ENCODE data around the gene NCLN. TPM values are rescaled to one million over a fixed set of nuclear protein-coding genes. Genes with fewer than 3 reads are reported as not detected.
"Not testable (repeated sequence)": the region's sequence is repeated elsewhere in the genome, so short reads cannot be mapped to it uniquely, and the experiment has no call there.

Gene NCLN
- total RNA-seq, 4 donors from 2014 or later, result 65.4 to 142 (median 102) TPM

- Histone ChIP-seq H3K9me3 (no peaks in the 10 kb centered on the region), H3K4me3 (no peak overlapping the region), H3K27ac (no peak overlapping the region), H3K36me3 (peaks cover 0 to 24% (median 5%) of the 10 kb centered on the region in 4 donors), H3K27me3 (no peaks in the 10 kb centered on the region), H3K4me1 (no peaks in the 10 kb centered on the region)
- in situ Hi-C loops (cut with MboI; ENCODE audit: low pct_ligation_motif_present in 1 of 4, low pct_unique_long_range_greater_than_20kb in 1 of 4, low sequenced_read_pairs in 3 of 4), result no loop called here
- WGBS, 2 donors (ENCODE audit: low coverage in 1 of 2), result 92% methylated on average over 14 of the region's 14 CpGs; no CpG with 5 or more reads in 1 of the 2 donors
- intact Hi-C loops (cut with DNase I; ENCODE audit: low total_unique reads), result no loop called here
- DNase-seq, result no peak
- TF ChIP-seq POLR2AphosphoS5 (IDR thresholded peaks at IDR 0.05) (no peak), CTCF (IDR thresholded peaks at IDR 0.05) (no peak), EP300 (IDR thresholded peaks at IDR 0.05; ENCODE audit: low read depth) (no peak), POLR2A (IDR thresholded peaks at IDR 0.05) (no peak)
Observed at GRCh38 chr19:3201911-3202310, 16.2 kb downstream of the NCLN start.

GRCh38 chr19:3202346-3202745 lies 16.6 kb downstream of the NCLN start:
- no peaks in the 10 kb centered on the region for H3K4me1 ChIP-seq
- no peak overlapping the region for H3K27ac ChIP-seq
- in situ Hi-C loops (cut with MboI; ENCODE audit: low pct_ligation_motif_present in 1 of 4, low pct_unique_long_range_greater_than_20kb in 1 of 4, low sequenced_read_pairs in 3 of 4), result no loop called here
- intact Hi-C loops (cut with DNase I; ENCODE audit: low total_unique reads), result no loop called here
- no peaks in the 10 kb centered on the region for H3K27me3 ChIP-seq
- H3K36me3 ChIP-seq, result peaks cover 0 to 27% (median 3%) of the 10 kb centered on the region in 4 donors
- DNase-seq, result no peak
- no peaks in the 10 kb centered on the region for H3K9me3 ChIP-seq
- WGBS, 2 donors (ENCODE audit: low coverage in 1 of 2), result 85% methylated on average over 12 of the region's 12 CpGs; no CpG with 5 or more reads in 1 of the 2 donors
- no peak for TF ChIP-seq CTCF (IDR thresholded peaks at IDR 0.05)
- no peak for TF ChIP-seq EP300 (IDR thresholded peaks at IDR 0.05; ENCODE audit: low read depth)
- no peak for TF ChIP-seq POLR2AphosphoS5 (IDR thresholded peaks at IDR 0.05)
- TF ChIP-seq POLR2A (IDR thresholded peaks at IDR 0.05), result no peak
- no peak overlapping the region for H3K4me3 ChIP-seq

- H3K4me1 ChIP-seq; H3K27ac ChIP-seq; H3K9me3 ChIP-seq; intact Hi-C loops (cut with DNase I; ENCODE audit: low total_unique reads); DNase-seq; H3K27me3 ChIP-seq; H3K4me3 ChIP-seq; in situ Hi-C loops (cut with MboI; ENCODE audit: low pct_ligation_motif_present in 1 of 4, low pct_unique_long_range_greater_than_20kb in 1 of 4, low sequenced_read_pairs in 3 of 4): not testable (repeated sequence)
- peaks cover 0 to 33% (median 3%) of the 10 kb centered on the region in 4 donors for H3K36me3 ChIP-seq
- WGBS, 2 donors (ENCODE audit: low coverage in 1 of 2), result 94% methylated on average over 7 of the region's 7 CpGs; no CpG with 5 or more reads in 1 of the 2 donors
Observed at GRCh38 chr19:3202895-3203294, 17.2 kb downstream of the NCLN start.

- Histone ChIP-seq H3K36me3 (peaks cover 0 to 34% (median 3%) of the 10 kb centered on the region in 4 donors), H3K4me1 (no peaks in the 10 kb centered on the region), H3K27me3 (no peaks in the 10 kb centered on the region), H3K27ac (no peak overlapping the region), H3K9me3 (no peaks in the 10 kb centered on the region), H3K4me3 (no peak overlapping the region)
- in situ Hi-C loops (cut with MboI; ENCODE audit: low pct_ligation_motif_present in 1 of 4, low pct_unique_long_range_greater_than_20kb in 1 of 4, low sequenced_read_pairs in 3 of 4), result no loop called here
- no peak for TF ChIP-seq POLR2AphosphoS5 (IDR thresholded peaks at IDR 0.05)
- TF ChIP-seq EP300 (IDR thresholded peaks at IDR 0.05; ENCODE audit: low read depth), result no peak
- no peak for TF ChIP-seq CTCF (IDR thresholded peaks at IDR 0.05)
- TF ChIP-seq POLR2A (IDR thresholded peaks at IDR 0.05), result no peak
- 92% methylated on average over 37 of the region's 43 CpGs; no CpG with 5 or more reads in 1 of the 2 donors for WGBS, 2 donors (ENCODE audit: low coverage in 1 of 2)
- DNase-seq, result no peak
- intact Hi-C loops (cut with DNase I; ENCODE audit: low total_unique reads), result no loop called here
Observed at GRCh38 chr19:3203805-3204645, 18.3 kb downstream of the NCLN start.

All from transverse colon (tissue), 4 donors.